Astrocyte of the cerebellum (primary cell): Measurements from ENCODE around the gene TSHZ2.

Experiments used
- DNase-seq: peaks from one replicate; pipeline ENCODE4 v3.0.0-alpha.2; 2011; ENCODE audit warnings: low read depth
- H3K4me3 ChIP-seq: 2 replicates; pipeline ENCODE4 v1.5.1; 2011; ENCODE audit warnings: mild to moderate bottlenecking, low read depth, low read length, moderate library complexity
- in situ Hi-C: cut with HindIII; loops from 2 replicates; pipeline ENCODE4 v1.10.0; 2017; ENCODE audit warnings: low sequenced_read_pairs
- TF ChIP-seq, protein P1 (sequence below): IDR thresholded peaks from 2 replicates; pipeline ENCODE4 v1.5.1; 2012; ENCODE audit warnings: low read length, low read depth, moderate library complexity, mild to moderate bottlenecking; ENCODE audit errors: missing control alignments

Gene TSHZ2

DNA sequence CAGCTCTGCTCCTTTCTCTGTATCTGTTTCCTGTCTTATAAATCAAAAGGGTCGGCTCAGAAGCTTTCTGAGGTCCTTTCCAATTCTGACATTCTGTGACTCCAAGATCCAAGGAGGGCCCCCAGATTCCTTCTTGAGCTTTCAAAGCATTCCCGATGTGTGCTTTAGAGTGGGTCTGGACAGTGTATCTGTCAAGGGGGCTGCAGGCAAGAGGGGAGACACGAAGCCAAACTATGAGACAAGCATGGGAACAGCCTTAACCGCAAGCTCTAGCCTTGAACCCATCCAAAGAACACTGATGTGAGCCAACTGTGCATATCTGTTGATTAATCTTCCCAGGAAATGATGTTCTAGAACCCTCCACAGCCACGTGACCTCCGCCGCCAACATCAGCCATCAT, 73.8 kb downstream of the TSHZ2 start:
- TF ChIP-seq, protein P1, sequence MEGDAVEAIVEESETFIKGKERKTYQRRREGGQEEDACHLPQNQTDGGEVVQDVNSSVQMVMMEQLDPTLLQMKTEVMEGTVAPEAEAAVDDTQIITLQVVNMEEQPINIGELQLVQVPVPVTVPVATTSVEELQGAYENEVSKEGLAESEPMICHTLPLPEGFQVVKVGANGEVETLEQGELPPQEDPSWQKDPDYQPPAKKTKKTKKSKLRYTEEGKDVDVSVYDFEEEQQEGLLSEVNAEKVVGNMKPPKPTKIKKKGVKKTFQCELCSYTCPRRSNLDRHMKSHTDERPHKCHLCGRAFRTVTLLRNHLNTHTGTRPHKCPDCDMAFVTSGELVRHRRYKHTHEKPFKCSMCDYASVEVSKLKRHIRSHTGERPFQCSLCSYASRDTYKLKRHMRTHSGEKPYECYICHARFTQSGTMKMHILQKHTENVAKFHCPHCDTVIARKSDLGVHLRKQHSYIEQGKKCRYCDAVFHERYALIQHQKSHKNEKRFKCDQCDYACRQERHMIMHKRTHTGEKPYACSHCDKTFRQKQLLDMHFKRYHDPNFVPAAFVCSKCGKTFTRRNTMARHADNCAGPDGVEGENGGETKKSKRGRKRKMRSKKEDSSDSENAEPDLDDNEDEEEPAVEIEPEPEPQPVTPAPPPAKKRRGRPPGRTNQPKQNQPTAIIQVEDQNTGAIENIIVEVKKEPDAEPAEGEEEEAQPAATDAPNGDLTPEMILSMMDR: no peak
- no peak overlapping the region for H3K4me3 ChIP-seq
- in situ Hi-C loops: no loop called here
- no peak for DNase-seq

DNA sequence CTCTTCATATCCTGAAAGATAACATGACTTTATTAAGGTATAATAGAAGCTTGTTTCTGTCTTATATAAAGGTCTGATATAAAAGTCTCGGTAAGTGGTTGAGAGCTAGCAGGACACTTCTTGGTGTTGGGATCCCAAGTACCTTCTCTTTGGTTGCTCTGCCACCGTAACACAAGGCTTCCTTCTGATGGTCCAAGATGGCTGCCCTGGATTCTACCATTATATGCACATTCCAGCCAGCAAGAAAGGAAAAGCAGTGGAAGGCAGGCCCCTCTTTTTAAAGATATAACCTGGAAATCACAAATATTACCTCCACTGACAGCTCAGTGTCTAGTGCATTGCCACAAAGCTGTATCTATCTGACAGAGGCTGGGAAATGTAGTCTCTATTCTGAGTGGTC, 75.0 kb downstream of the TSHZ2 start:
- TF ChIP-seq, protein P1: no peak
- in situ Hi-C loops: no loop called here
- no peak overlapping the region for H3K4me3 ChIP-seq
- no peak for DNase-seq

DNA sequence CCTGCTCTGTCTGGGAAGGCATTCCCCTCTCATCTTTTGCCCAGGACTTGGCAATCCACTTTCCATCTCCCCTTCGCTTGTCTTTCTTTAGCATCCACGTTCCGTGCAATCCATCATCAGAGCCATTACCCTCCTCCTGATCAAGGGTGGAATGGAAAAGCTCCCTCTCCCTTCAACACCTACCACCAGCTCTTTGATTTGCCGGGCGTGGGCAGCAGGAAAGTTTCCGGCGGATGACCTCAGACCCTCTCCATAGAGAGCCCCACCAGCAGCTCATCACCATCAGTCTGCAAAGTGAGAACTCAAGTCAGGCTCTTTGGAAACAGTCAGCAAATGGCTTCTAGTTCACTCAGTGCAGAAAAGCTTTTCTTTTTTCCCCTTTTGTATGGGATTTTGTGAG, 76.2 kb downstream of the TSHZ2 start:
- in situ Hi-C loops: no loop called here
- no peak for DNase-seq
- TF ChIP-seq, protein P1: no peak
- no peak overlapping the region for H3K4me3 ChIP-seq

DNA sequence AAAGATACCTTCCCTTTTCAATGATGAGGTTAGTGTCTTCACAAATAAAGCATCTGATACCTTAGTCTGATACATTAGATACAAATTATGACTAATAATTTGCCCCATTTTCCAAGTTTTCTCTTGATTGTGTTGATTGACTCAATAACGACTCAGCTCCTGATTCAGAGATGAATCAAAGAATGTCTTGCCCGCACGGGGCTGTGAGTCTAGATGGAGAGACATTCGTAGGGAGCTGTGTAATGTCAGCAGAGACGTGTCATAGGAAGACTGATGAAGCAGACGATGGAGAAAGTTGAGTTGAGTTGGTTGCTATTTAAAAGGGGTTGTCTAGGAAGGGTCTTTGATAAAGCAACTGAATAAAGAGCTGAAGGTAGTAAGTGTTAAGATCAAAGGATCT, 78.2 kb downstream of the TSHZ2 start:
- in situ Hi-C loops: no loop called here
- H3K4me3 ChIP-seq: no peak overlapping the region
- no peak for DNase-seq
- TF ChIP-seq, protein P1: no peak

DNA sequence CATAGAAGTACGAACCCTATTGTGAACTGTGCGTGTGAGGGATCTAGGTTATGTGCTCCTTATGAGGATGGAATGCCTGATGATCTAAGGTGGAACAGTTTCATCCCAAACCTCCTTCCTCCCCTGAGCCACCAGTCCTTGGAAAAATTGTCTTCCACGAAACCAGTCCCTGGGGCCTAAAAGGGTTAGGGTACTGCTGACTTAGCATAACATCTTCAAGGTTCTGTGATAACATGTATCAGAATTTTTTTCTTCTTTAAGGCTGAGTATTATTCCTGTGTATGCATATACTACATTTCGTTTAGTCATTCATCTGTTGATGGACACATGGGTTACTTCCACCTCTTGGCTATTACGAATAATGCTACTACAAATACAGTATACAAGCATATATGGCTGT, 80.2 kb downstream of the TSHZ2 start:
- in situ Hi-C loops: no loop called here
- no peak for DNase-seq

DNA sequence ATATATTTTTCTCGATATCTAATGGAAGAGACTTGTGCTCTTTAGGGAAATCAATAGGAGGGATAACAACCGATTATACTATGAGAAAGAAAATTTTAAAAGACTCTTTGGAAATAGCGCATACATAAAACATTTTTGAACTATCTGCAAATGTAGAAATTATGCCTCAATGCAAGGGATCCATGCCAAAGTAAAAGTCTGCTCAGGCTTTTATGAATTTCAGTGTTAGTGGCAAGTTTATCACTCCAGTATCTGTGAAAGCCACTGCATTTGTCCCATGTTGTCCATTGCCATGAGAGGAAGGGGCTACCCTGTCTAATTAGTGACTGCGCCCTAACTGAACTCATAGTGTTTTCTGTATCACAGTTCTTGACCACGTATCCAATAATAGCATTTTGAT, 81.4 kb downstream of the TSHZ2 start:
- H3K4me3 ChIP-seq: no peak overlapping the region
- no peak for DNase-seq
- in situ Hi-C loops: no loop called here
- TF ChIP-seq, protein P1: no peak

More for the DNA sequence above, 80.2 kb downstream of the TSHZ2 start:
- TF ChIP-seq, protein P1: no peak
- no peak overlapping the region for H3K4me3 ChIP-seq
